KMS-11 (cell line): ENCODE measurements around the gene TIAL1.

Experiments used
- H2AFZ ChIP-seq: fragments of 200-600 bp; sonication (generic); 2 replicates; pipeline ENCODE4 v1.6.1; 2016; ENCODE audit warnings: antibody characterized with exemption, mixed run types, low read depth
- H3K27ac ChIP-seq: fragments of 200-600 bp; sonication (generic); 2 replicates; pipeline ENCODE4 v1.6.1; 2016; ENCODE audit warnings: mild to moderate bottlenecking, mixed run types
- H3K27me3 ChIP-seq: fragments of 200-600 bp; sonication (generic); 2 replicates; pipeline ENCODE4 v1.6.1; 2017; ENCODE audit warnings: mild to moderate bottlenecking, low read depth, mixed run types, moderate library complexity; ENCODE audit not compliant: insufficient read depth
- H3K36me3 ChIP-seq: fragments of 200-600 bp; sonication (generic); 2 replicates; pipeline ENCODE4 v1.6.1; 2017; ENCODE audit warnings: mild to moderate bottlenecking, mixed run types; ENCODE audit not compliant: insufficient read depth
- H3K4me1 ChIP-seq: fragments of 200-600 bp; sonication (generic); 2 replicates; pipeline ENCODE4 v1.6.1; 2016; ENCODE audit warnings: mild to moderate bottlenecking, low read depth, mixed run types; ENCODE audit not compliant: poor library complexity, severe bottlenecking
- H3K4me2 ChIP-seq: fragments of 200-600 bp; sonication (generic); 2 replicates; pipeline ENCODE4 v1.7.0; 2016; ENCODE audit warnings: mild to moderate bottlenecking, mixed run types
- H3K4me3 ChIP-seq: fragments of 200-600 bp; sonication (generic); IDR thresholded peaks from 2 replicates; pipeline ENCODE4 v1.6.1; 2017; ENCODE audit warnings: low read depth, low read length, mixed read lengths; ENCODE audit not compliant: insufficient read depth
- H3K79me2 ChIP-seq: fragments of 200-600 bp; sonication (generic); 2 replicates; pipeline ENCODE4 v1.6.1; 2016; ENCODE audit warnings: low read depth, mixed run types; ENCODE audit not compliant: insufficient read depth
- H3K9ac ChIP-seq: fragments of 200-600 bp; sonication (generic); 2 replicates; pipeline ENCODE4 v1.6.1; 2016; ENCODE audit warnings: mild to moderate bottlenecking, mixed run types
- H4K20me1 ChIP-seq: fragments of 200-600 bp; sonication (generic); 2 replicates; pipeline ENCODE4 v1.6.1; 2016; ENCODE audit warnings: mild to moderate bottlenecking, mixed run types; ENCODE audit not compliant: insufficient read depth
- TF ChIP-seq, protein P1 (sequence below): fragments of 200-600 bp; sonication (generic); conservative IDR thresholded peaks from 2 replicates; pipeline ENCODE4 v1.6.1; 2017; ENCODE audit warnings: low read depth, mild to moderate bottlenecking, antibody characterized with exemption, low read length, moderate library complexity, mixed read lengths

Gene TIAL1

DNA sequence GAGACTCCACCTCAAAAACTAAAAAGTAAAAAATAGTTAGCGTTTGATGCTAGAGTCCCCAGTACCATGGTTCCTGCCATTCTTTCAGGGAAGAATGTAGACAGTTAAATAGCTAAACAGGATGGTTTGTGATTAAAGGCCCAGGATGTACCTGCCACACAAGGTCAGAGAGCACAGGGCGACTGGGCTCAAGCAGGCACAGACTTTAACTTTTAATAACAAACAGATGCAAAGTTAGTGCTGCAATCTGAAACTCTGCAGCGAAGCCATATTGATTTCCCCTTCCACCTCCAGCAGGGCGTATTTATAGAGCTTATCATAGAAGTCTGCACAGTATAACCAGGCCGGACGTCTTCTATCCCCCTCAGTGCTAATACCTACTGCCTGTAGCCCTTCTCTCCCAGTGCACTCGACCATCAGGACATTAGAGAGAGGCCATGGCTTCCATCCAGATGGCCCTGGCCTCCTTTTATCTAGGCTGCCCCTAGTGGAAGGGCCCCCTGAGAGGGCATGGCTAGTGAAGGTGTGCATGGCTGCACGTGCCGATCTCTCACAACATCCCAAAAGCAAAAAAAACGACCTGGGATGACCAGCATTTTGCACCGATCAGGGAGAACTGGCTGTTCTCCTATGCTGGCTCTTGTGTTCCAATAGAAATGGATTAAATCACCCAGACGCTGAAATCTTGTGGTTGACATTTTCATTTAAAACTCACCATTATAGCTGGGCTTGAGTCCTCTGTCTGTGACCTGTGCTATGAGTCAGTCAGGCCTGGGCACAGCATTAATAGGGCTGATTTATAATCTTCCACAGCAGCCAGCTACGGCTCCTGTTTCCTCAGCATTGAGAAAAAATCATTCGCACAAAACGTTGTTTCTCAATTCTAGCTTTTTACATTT is 46.8 kb upstream of the TIAL1 start:
- H3K4me1 ChIP-seq, result peaks cover 18% of the 10 kb centered on the region
- no peak overlapping the region for H2AFZ ChIP-seq
- no peaks in the 10 kb centered on the region for H3K27me3 ChIP-seq
- TF ChIP-seq, protein P1, sequence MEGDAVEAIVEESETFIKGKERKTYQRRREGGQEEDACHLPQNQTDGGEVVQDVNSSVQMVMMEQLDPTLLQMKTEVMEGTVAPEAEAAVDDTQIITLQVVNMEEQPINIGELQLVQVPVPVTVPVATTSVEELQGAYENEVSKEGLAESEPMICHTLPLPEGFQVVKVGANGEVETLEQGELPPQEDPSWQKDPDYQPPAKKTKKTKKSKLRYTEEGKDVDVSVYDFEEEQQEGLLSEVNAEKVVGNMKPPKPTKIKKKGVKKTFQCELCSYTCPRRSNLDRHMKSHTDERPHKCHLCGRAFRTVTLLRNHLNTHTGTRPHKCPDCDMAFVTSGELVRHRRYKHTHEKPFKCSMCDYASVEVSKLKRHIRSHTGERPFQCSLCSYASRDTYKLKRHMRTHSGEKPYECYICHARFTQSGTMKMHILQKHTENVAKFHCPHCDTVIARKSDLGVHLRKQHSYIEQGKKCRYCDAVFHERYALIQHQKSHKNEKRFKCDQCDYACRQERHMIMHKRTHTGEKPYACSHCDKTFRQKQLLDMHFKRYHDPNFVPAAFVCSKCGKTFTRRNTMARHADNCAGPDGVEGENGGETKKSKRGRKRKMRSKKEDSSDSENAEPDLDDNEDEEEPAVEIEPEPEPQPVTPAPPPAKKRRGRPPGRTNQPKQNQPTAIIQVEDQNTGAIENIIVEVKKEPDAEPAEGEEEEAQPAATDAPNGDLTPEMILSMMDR, result no peak
- no peak overlapping the region for H3K4me3 ChIP-seq
- H3K9ac ChIP-seq, result no peak overlapping the region
- H4K20me1 ChIP-seq, result no peaks in the 10 kb centered on the region
- no peaks in the 10 kb centered on the region for H3K36me3 ChIP-seq
- H3K27ac ChIP-seq, result no peak overlapping the region
- H3K4me2 ChIP-seq, result no peak overlapping the region
- H3K79me2 ChIP-seq, result no peaks in the 10 kb centered on the region

DNA sequence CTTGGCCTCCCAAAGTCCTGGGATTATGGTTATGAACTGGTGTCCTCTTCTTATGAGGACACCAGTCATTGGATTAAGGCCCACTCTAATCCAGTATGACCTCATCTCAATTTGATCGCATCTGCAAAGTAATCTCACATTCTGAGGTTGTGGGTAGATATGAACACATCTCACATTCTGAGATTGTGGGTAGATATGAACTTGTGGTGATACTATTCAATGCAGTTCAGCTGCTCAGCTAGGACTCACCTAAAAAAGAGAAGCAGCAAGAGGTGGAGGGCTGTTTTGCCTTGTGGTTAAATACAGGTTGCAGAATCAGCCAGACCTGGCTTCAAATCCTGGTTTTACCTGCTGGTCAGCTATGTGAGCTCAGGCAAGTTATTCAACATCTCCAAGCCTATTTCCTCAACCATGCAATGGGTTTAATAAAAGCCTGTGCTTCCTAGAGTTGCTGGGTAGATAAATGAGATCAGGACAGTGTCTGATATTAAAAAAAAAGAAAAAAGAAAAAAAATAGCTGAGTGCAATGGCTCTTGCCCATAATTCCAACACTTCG is 45.9 kb upstream of the TIAL1 start:
- no peak overlapping the region for H3K27ac ChIP-seq
- no peak overlapping the region for H3K4me2 ChIP-seq
- no peaks in the 10 kb centered on the region for H3K36me3 ChIP-seq
- H4K20me1 ChIP-seq, result no peaks in the 10 kb centered on the region
- H3K4me1 ChIP-seq, result peaks cover 18% of the 10 kb centered on the region
- no peaks in the 10 kb centered on the region for H3K79me2 ChIP-seq
- TF ChIP-seq, protein P1, result no peak
- H3K27me3 ChIP-seq, result no peaks in the 10 kb centered on the region
- no peak overlapping the region for H2AFZ ChIP-seq
- H3K4me3 ChIP-seq, result no peak overlapping the region
- H3K9ac ChIP-seq, result no peak overlapping the region

DNA sequence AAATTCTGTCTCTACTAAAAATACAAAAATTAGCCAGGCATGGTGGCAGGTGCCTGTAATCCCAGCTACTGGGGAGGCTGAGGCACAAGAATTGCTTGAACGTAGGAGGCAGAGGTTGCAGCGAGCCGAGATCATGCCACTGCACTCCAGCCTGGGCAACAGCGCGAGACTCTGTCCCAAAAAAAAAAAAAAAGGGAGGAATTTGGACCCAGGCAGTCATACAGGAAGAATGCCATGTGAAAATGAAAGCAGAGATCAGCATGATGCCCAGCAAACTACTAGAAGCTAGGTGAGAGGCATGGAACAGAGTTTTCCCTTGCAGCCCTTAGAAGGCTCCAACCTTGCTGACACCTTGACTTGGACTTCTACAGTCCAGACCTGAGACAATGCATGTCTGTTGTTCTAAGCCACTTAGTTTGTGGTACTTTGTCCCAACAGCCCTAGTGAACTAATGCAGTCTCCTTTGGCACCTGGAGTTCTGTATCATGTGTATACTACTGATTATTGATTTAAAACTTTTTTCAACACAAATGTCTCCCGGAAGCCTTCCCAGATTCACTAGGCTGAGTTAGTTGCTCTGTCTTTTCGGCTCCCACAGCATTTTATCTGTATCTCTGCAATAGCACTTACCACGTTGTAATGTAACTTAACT is 44.2 kb upstream of the TIAL1 start:
- TF ChIP-seq, protein P1, result no peak
- H3K4me2 ChIP-seq, result no peak overlapping the region

DNA sequence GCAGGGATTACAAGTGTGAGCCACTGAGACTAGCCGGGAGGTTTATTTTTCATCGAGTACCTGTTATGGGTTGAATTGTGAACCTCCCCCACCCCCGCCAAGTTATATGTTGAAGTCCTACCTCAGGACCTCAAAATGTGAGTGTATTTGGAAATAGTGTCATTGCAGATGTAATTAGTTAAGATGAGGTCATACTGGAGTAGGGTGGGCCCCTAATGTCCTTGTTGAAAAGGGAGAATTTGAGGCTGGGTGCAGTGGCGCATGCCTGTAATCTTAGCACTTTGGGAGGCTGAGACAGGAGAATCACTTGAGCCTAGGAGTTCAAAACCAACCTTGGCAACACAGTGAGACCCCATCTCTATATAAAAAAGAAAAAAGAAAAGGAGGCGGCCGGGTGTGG is 43.6 kb upstream of the TIAL1 start:
- Histone ChIP-seq H2AFZ (no peak overlapping the region), H3K9ac (no peak overlapping the region), H4K20me1 (no peaks in the 10 kb centered on the region), H3K4me2 (no peak overlapping the region), H3K4me1 (peaks cover 18% of the 10 kb centered on the region), H3K79me2 (no peaks in the 10 kb centered on the region), H3K4me3 (no peak overlapping the region), H3K36me3 (no peaks in the 10 kb centered on the region), H3K27ac (no peak overlapping the region), H3K27me3 (no peaks in the 10 kb centered on the region)
- TF ChIP-seq, protein P1, result no peak

More for the DNA sequence above, 44.2 kb upstream of the TIAL1 start:
- no peak overlapping the region for H3K9ac ChIP-seq
- no peaks in the 10 kb centered on the region for H3K27me3 ChIP-seq
- H3K4me1 ChIP-seq, result peaks cover 18% of the 10 kb centered on the region
- H3K36me3 ChIP-seq, result no peaks in the 10 kb centered on the region
- H4K20me1 ChIP-seq, result no peaks in the 10 kb centered on the region
- no peak overlapping the region for H2AFZ ChIP-seq
- no peak overlapping the region for H3K4me3 ChIP-seq
- no peaks in the 10 kb centered on the region for H3K79me2 ChIP-seq
- H3K27ac ChIP-seq, result no peak overlapping the region
